H54 (cell line): ENCODE results near the gene NBPF9.
"Not testable (repeated sequence)": the region's sequence is repeated elsewhere in the genome, so short reads cannot be mapped to it uniquely, and the experiment has no call there.

Source experiments
- DNase-seq: peaks from one replicate; pipeline ENCODE4 v3.0.0; 2011; ENCODE audit warnings: low spot score, mixed read lengths; ENCODE audit not compliant: insufficient read length
- FAIRE-seq: peaks from 3 replicates; lab custom pipeline; 2011; peaks lifted over from hg19 to GRCh38; lab: Jason Lieb, UNC

Gene NBPF9

GRCh38 chr1:149015522-149015921 lies 87.8 kb downstream of the NBPF9 start:
- FAIRE-seq, DNase-seq: not testable (repeated sequence)

DNA sequence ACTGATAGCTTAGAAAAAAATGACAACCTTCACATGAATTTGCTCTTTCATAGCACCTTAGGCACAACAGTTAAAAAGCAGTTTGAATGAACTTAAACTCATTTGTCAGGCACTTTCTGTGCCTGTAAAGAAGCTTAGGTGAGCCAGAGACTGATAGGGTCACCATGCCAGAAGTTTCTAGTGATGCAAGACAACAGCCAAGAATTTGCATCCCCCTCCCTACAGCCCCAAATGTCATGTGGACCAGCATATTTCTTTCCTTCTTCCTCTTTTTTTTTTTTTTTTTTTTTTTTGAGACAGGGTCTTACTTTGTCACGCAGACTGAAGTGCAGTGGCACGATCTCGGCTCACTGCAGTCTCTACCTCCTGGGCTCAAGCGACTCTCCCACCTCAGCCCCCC lies 89.8 kb downstream of the NBPF9 start:
- FAIRE-seq, DNase-seq: not testable (repeated sequence)

- FAIRE-seq, DNase-seq: not testable (repeated sequence)
Measured at GRCh38 chr1:149012599-149012998, 90.8 kb downstream of the NBPF9 start.

DNA sequence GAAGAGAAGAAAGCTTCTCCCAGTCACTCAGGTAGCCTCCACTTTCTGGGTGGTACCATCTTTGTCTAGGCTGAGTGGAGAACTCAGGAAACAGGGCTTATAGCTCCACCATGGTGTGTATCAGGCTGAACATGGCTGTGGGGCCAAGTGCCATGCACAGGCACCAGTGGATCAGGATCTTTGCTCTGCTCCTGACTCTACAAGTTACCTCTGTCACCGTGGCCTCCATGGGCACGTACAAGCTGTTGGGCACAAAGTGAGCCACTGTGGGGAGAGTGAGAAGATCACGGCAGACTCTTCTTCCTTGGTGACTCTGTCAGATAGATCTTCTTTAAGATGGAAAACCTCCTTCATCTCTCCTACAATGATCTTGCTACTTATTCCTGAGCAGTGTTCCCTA lies 93.6 kb downstream of the NBPF9 start:
- not testable (repeated sequence) for FAIRE-seq, DNase-seq

- not testable (repeated sequence) for DNase-seq, FAIRE-seq
Measured at GRCh38 chr1:149008769-149009168, 94.6 kb downstream of the NBPF9 start.

DNA sequence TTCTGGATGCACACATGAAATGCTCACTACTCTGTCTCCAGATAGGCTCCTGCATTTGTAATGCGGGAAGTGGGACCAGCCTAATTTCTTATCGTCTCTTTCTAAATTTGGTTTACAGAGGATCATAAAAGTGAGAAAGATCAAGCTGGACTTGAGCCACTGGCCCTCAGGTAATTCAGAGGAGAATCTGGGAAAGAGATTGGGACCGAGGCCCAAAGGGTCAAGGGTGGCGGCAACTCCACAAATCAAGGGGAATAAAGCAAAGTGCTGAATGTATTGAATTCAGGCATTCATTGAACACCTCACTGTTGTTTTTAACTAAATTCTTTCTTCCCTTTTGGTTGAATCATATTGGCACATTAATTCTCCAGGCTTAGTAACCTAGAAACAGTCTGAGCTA lies 95.0 kb downstream of the NBPF9 start:
- DNase-seq, FAIRE-seq: not testable (repeated sequence)
